ENCODE results near the gene LIMS2.

The LIMS2 gene

GRCh38 chr2:127590386-127591190 lies 84.7 kb downstream of the LIMS2 start:
- Mint-ChIP-seq H3K27ac (no peak overlapping the region), H3K36me3 (no peaks in the 10 kb centered on the region)
- no peak for DNase-seq

GRCh38 chr2:127589841-127590240 lies 85.5 kb downstream of the LIMS2 start:
- H3K4me1 Mint-ChIP-seq = peaks cover 20 to 50% of the 10 kb centered on the region in 2 donors
- H3K4me3 Mint-ChIP-seq = no peak overlapping the region
- no peak for DNase-seq
- H3K9me3 Mint-ChIP-seq = no peaks in the 10 kb centered on the region
- ATAC-seq (replicated peaks) = no peak
- no peaks in the 10 kb centered on the region for H3K36me3 Mint-ChIP-seq
- H3K27ac Mint-ChIP-seq = no peak overlapping the region
- no peaks in the 10 kb centered on the region for H3K27me3 Mint-ChIP-seq

More at GRCh38 chr2:127590386-127591190, 84.7 kb downstream of the LIMS2 start:
- H3K27me3 Mint-ChIP-seq = no peaks in the 10 kb centered on the region
- H3K9me3 Mint-ChIP-seq = peaks cover 0 to 1% of the 10 kb centered on the region in 2 donors
- no peak overlapping the region for H3K4me3 Mint-ChIP-seq
- no peak for ATAC-seq (replicated peaks)
- H3K4me1 Mint-ChIP-seq = peaks cover 19 to 51% of the 10 kb centered on the region in 2 donors

GRCh38 chr2:127589358-127589757 lies 86.0 kb downstream of the LIMS2 start:
- Mint-ChIP-seq H3K27ac (no peak overlapping the region), H3K36me3 (no peaks in the 10 kb centered on the region)

More at GRCh38 chr2:127589358-127589757, 86.0 kb downstream of the LIMS2 start:
- Mint-ChIP-seq H3K4me3 (no peak overlapping the region), H3K27me3 (no peaks in the 10 kb centered on the region), H3K9me3 (no peaks in the 10 kb centered on the region), H3K4me1 (peaks cover 15 to 45% of the 10 kb centered on the region in 2 donors)
- DNase-seq (no peak), ATAC-seq (replicated peaks) (no peak)

Data from stimulated activated naive B cell treated with anti-CD40 and anti-IgM and Interleukin-4, amounts not matched to agents 10 μg/mL and 1 μg/mL and 100 μg/mL, for 72 hours (primary cell).